Neural progenitor cell (in vitro differentiated cells): ENCODE data around the gene TTC6.

ENCODE experiments used
- CTCF ChIP-seq: fragments of 200-600 bp; sonication (generic); IDR thresholded peaks from 2 replicates; pipeline ENCODE4 v1.5.1; 2017; ENCODE audit warnings: antibody characterized with exemption, mild to moderate bottlenecking
- EZH2 ChIP-seq: fragments of 200-600 bp; sonication (generic); IDR thresholded peaks from 2 replicates; pipeline ENCODE4 v1.6.1; 2017; ENCODE audit warnings: antibody characterized with exemption, mild to moderate bottlenecking, moderate library complexity
- EZH2phosphoT487 ChIP-seq: fragments of 200-600 bp; sonication (generic); IDR thresholded peaks from 2 replicates; pipeline ENCODE4 v1.6.1; 2017; ENCODE audit warnings: antibody characterized with exemption

- TF ChIP-seq CTCF (no peak), EZH2 (no peak), EZH2phosphoT487 (no peak)
These were observed 36.7 kb upstream of the TTC6 start for GRCh38 chr14:37558740-37559139.
